ENCODE results near the gene ADAMTS18.

DNA sequence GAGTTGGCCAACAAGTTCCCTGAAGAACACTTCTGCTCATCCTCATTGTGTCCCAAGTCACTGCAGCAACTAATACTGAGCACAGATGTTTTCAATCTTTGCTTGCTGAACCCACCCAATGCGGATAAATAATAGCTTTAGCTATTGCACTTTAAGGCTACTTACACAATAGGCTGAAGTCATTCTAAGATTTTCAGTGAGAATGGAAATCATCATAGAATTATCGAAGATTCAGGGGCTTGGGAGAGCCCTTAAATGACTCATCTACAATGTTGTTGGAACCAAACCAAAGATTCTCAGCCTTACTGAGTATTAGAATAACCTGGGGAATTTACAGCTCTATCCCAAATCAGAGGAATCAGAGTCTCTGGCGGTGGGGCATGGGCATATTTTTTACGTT is 184.4 kb downstream of the ADAMTS18 start:
- TF ChIP-seq POLR2A (IDR thresholded peaks at IDR 0.05): no peak
- TF ChIP-seq, protein P1, sequence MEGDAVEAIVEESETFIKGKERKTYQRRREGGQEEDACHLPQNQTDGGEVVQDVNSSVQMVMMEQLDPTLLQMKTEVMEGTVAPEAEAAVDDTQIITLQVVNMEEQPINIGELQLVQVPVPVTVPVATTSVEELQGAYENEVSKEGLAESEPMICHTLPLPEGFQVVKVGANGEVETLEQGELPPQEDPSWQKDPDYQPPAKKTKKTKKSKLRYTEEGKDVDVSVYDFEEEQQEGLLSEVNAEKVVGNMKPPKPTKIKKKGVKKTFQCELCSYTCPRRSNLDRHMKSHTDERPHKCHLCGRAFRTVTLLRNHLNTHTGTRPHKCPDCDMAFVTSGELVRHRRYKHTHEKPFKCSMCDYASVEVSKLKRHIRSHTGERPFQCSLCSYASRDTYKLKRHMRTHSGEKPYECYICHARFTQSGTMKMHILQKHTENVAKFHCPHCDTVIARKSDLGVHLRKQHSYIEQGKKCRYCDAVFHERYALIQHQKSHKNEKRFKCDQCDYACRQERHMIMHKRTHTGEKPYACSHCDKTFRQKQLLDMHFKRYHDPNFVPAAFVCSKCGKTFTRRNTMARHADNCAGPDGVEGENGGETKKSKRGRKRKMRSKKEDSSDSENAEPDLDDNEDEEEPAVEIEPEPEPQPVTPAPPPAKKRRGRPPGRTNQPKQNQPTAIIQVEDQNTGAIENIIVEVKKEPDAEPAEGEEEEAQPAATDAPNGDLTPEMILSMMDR (IDR thresholded peaks at IDR 0.05): no peak
